ENCODE data around the gene SYNCRIP. TPM values are rescaled to one million over a fixed set of nuclear protein-coding genes. Genes with fewer than 3 reads are reported as not detected.

The SYNCRIP gene
- total RNA-seq, 2 donors from 2014 or later, result 27.0 to 36.1 TPM

GRCh38 chr6:85674604-85675003, 31.9 kb upstream of the SYNCRIP start:
- Histone ChIP-seq H3K9me3 (no peaks in the 10 kb centered on the region), H3K4me3 (no peak overlapping the region), H3K27me3 (no peaks in the 10 kb centered on the region), H3K4me1 (peaks cover 41% of the 10 kb centered on the region), H3K27ac (no peak overlapping the region), H3K36me3 (replicated peaks in 1 of 2; ENCODE audit: insufficient read depth in 1 of 2, low read depth in 2 of 2) (no peaks in the 10 kb centered on the region)
- no peak for DNase-seq
- no peak for ATAC-seq
- no peak for TF ChIP-seq POLR2A (IDR thresholded peaks at IDR 0.05)
- no peak for TF ChIP-seq CTCF (IDR thresholded peaks at IDR 0.05)
- intact Hi-C loops (cut with DNase I), result no loop called here

GRCh38 chr6:85673198-85674139, 30.8 kb upstream of the SYNCRIP start:
- Histone ChIP-seq H3K4me1 (peaks cover 34% of the 10 kb centered on the region), H3K27me3 (no peaks in the 10 kb centered on the region), H3K27ac (no peak overlapping the region), H3K36me3 (replicated peaks in 1 of 2; ENCODE audit: insufficient read depth in 1 of 2, low read depth in 2 of 2) (no peaks in the 10 kb centered on the region), H3K4me3 (no peak overlapping the region), H3K9me3 (no peaks in the 10 kb centered on the region)
- TF ChIP-seq POLR2A (IDR thresholded peaks at IDR 0.05) (no peak), CTCF (IDR thresholded peaks at IDR 0.05) (no peak)
- DNase-seq, result no peak
- no peak for ATAC-seq
- intact Hi-C loops (cut with DNase I), result no loop called here
- 67 to 73% methylated on average over 4 of the region's 4 CpGs for WGBS, 2 donors

- Histone ChIP-seq H3K36me3 (replicated peaks in 1 of 2; ENCODE audit: insufficient read depth in 1 of 2, low read depth in 2 of 2) (no peaks in the 10 kb centered on the region), H3K9me3 (no peaks in the 10 kb centered on the region), H3K27me3 (no peaks in the 10 kb centered on the region), H3K4me1 (peaks cover 34% of the 10 kb centered on the region), H3K27ac (no peak overlapping the region), H3K4me3 (no peak overlapping the region)
- TF ChIP-seq POLR2A (IDR thresholded peaks at IDR 0.05), result no peak
- TF ChIP-seq CTCF (IDR thresholded peaks at IDR 0.05), result no peak
- intact Hi-C loops (cut with DNase I), result no loop called here
- DNase-seq, result no peak
- ATAC-seq, result no peak
- WGBS, 2 donors, result 96 to 99% methylated on average over 4 of the region's 4 CpGs
Observed at GRCh38 chr6:85672623-85673022, 29.9 kb upstream of the SYNCRIP start.

GRCh38 chr6:85672050-85672449, 29.4 kb upstream of the SYNCRIP start:
- H3K36me3 ChIP-seq (replicated peaks in 1 of 2; ENCODE audit: insufficient read depth in 1 of 2, low read depth in 2 of 2), result no peaks in the 10 kb centered on the region
- intact Hi-C loops (cut with DNase I), result no loop called here
- H3K4me1 ChIP-seq, result peaks cover 34% of the 10 kb centered on the region

More at GRCh38 chr6:85672050-85672449, 29.4 kb upstream of the SYNCRIP start:
- Histone ChIP-seq H3K27ac (no peak overlapping the region), H3K4me3 (no peak overlapping the region), H3K27me3 (no peaks in the 10 kb centered on the region), H3K9me3 (no peaks in the 10 kb centered on the region)
- no peak for DNase-seq
- ATAC-seq, result no peak
- TF ChIP-seq CTCF (IDR thresholded peaks at IDR 0.05) (no peak), POLR2A (IDR thresholded peaks at IDR 0.05) (no peak)
